HG03354 (cell line): ENCODE data around the gene EXOC3L4.

ENCODE experiments used
- ATAC-seq: cut with Tn5 transposase; IDR thresholded peaks from one replicate; pipeline ENCODE4 v1.9.1; 2021; ENCODE audit warnings: mild to moderate bottlenecking; ENCODE audit not compliant: unreplicated experiment, poor library complexity, severe bottlenecking

EXOC3L4 gene

GRCh38 chr14:103089386-103090335, 4.9 kb upstream of the EXOC3L4 start:
- ATAC-seq = no peak

- ATAC-seq = no peak
Observed at GRCh38 chr14:103090481-103091020, 4.0 kb upstream of the EXOC3L4 start.

GRCh38 chr14:103091041-103091882, 3.3 kb upstream of the EXOC3L4 start:
- ATAC-seq = peak; percentile 70

- ATAC-seq = peak; percentile 10
Observed at GRCh38 chr14:103091883-103092222, 2.7 kb upstream of the EXOC3L4 start.

DNA sequence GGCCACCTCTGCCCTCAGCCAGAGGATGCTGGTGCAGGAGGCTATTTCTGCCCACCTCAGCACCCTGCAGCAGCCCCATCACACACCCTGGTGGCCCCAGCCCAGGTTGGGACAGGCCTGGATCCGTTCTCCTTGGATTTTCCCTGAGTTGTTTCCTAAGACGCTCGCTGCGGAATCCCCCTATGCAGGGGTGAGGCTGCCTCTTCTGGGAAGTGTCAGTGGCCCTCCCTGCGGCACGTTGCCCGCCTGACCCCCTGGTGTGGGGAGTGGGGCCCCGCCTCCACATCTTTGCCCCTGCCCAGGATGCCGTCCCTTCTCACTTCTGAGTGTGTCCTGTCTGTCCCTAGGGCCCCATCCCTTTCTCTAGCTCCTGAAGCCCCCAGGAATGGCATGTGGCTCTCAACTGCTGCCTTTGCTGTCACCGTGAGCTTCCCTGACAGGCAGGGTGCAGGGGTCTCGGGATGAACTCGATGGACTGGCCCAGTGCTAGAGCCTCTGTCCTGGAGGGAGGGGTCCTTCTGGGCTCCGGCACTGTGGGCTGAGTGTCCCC, 594 bp upstream of the EXOC3L4 start:
- no peak for ATAC-seq

- ATAC-seq = no peak
Observed at GRCh38 chr14:103095210-103095778, 769 bp downstream of the EXOC3L4 start.

- no peak for ATAC-seq
Observed at GRCh38 chr14:103096387-103096786, 1.9 kb downstream of the EXOC3L4 start.

DNA sequence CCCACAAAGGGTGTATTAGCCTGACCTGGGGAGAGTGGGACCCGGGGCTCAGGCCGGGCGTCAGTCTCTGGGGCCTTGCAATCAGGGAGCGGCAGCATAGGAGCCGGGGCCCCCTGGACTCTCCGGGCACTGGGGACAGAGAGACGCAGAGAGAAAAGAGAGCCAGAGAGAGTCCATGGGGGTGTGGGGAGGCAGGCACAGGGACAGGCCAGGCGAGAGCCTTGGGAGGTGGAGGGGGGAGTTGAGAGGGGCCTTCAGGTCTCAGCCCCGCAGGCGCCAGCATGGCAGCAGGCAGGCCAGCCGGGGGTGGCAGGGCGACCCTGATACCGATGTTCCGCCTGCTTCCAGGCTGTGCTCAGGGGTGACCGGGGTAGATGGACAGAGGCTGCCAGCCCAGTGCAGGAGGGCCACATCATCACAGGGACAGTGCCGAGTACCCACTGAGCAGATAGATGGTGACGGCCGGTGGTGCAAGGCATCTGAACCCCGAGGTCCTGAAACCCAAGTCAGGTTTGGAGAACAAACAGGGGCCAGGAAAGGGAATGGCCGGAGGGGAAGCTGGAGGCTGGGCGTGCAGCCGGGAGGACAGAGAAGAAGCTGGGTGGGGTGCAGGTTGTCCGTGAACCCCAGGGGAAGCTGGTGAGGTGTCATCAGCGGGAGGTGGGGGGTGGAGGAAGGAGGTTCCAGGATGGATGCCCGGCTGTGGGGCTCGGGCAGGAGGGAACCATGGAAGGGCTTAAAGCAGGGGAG, 2.9 kb downstream of the EXOC3L4 start:
- no peak for ATAC-seq

GRCh38 chr14:103097994-103098957, 3.8 kb downstream of the EXOC3L4 start:
- ATAC-seq = no peak

GRCh38 chr14:103099081-103099732, 4.7 kb downstream of the EXOC3L4 start:
- no peak for ATAC-seq

DNA sequence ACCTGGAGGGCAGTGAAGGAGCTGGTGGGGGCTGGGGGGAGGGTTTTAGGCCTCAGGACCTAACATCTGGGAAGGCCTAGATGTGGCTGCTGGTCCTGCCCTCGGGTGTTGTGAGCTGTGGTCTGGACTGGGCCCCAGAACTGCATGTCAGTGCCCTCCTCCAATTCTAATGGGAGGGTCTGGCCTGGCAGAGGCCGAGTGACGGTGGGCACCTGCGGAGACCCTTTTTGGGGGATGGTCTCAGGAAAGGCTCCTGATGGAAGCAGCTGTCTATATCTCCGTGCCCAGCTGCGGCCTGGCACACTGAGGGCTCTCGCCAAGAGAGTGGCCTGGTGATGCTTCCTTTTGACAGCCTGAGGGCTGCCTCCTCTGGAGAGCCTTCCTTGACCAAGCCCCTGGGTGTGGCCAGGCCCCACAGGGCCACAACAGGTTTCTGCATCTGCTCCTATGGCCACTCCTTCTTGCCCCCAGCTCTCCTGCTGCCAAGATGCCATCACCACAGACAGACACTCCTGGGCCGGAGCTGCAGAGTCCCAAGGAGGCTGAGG, 5.3 kb downstream of the EXOC3L4 start:
- ATAC-seq = no peak

- no peak for ATAC-seq
Observed at GRCh38 chr14:103100281-103101121, 6.0 kb downstream of the EXOC3L4 start.

GRCh38 chr14:103101257-103101962, 6.9 kb downstream of the EXOC3L4 start:
- ATAC-seq = no peak

DNA sequence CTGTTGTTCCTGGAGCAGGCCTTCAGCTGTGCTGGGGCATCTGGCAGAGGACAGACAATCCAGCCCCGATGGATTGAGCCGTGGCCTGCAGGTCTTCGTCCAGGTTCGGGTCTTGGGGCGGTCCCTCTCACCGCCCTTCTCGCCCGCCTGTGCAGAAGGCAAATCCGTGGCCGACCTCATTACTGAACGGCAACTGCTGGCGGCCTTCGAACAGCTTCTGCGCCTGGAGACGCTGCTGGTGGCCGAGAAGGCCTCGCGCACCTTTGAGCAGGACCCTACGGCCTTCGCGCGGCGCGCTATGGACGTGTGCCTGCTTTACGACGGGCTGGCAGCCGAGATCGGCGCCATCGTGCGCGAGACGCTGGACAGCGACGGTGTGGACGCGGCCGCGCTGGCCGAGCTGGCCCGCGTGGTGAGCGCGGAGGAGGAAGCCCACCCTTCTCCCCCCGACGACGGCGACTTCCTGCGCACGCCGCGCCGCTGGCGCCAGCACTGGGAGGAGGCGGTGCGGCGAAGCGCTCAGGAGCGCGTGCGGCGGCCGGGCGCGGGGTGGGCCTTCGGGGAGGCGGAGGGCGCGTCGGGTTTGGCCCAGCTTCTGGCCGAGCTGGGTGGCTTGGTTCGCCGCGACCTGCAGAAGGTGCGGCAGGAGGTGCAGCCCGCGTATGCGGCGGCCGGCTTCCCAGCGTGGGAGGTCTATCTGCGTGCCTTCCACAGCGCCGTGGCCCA, 7.6 kb downstream of the EXOC3L4 start:
- no peak for ATAC-seq

- no peak for ATAC-seq
Observed at GRCh38 chr14:103102689-103103260, 8.2 kb downstream of the EXOC3L4 start.
